Renal cortical epithelial cell (primary cell): ENCODE measurements around the gene RALY. TPM values are rescaled to one million over a fixed set of nuclear protein-coding genes. Genes with fewer than 3 reads are reported as not detected.

Experiments used
- DNase-seq: peaks from one replicate; pipeline ENCODE4 v3.0.0-alpha.2; 2011; ENCODE audit warnings: low read depth
- total RNA-seq: library from RNA; depleted of rRNA; stranded (reverse); fragments of >200 nt; gene quantifications from 2 replicates; pipeline ENCODE4 v1.2.3, GENCODE V29; 2014

Gene RALY
- total RNA-seq, 1 donor from 2014 or later: 68.9 TPM

DNA sequence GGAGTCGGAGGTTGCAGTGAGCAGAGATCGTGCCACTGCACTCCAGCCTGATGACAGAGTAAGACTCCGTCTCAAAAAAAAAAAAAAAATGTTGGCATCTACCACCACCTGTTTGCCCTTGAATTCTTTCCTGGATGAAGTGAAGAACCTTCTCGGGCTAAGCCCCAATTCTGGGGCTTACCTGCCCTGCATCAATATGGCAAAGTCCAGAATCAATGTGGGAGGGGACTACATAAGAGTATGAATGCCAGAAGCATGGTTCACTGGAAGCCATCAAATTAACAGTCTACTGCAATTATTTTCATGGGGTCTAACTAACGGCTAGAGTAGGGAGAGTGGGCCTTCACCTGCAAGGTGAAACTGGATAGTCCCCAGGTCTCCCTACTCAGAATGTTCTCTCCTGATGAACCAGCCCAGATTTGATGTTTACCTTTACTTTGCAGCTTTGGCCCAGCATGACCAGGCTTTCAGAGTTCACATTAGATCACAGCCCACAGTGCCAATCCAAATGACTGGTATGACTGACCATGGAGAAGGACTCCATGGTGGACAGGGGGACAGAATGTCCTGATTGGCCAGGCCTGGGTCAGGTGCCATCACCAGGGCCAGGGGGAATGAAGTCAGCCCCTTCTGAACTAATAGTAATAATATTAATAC is 7.0 kb upstream of the RALY start:
- no peak for DNase-seq

DNA sequence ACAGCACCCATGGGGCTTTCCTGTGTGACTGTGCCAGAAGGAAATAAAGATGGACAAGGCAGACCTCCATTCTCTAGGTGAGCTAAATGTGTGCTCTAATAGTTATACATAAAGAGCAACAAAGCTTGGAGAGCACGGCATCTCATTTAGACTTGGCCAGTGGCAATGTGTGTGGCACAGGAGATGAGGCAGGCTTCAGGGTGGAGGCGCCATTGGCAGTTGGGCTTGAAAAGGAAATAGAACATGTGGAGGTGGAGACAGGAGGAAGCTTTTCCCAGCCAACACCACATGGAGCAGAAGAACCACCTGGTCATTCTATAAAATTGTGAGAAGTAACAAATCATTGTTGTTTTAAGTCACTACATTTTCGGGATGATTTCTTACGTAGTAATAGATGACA is 3.6 kb upstream of the RALY start:
- no peak for DNase-seq

DNA sequence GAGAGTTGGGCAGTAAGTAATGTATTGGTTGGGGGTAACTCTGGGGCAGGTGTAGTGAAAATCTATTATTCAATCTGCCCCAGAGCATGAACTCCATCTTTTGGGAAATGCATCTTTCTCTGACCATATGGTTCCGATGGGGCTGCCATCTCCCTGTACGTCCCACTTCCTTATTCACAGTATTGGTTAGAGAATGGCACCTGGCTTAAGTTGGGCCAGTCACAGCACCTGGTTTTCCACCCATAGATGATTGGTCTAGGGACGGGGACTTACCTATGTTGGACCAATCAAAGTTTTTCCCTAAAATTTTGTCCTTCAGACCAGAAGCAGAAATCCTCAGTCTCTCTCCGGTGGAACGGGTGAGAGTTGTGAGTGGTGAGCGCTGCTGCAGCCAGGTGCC is 2.2 kb upstream of the RALY start:
- DNase-seq: no peak

DNA sequence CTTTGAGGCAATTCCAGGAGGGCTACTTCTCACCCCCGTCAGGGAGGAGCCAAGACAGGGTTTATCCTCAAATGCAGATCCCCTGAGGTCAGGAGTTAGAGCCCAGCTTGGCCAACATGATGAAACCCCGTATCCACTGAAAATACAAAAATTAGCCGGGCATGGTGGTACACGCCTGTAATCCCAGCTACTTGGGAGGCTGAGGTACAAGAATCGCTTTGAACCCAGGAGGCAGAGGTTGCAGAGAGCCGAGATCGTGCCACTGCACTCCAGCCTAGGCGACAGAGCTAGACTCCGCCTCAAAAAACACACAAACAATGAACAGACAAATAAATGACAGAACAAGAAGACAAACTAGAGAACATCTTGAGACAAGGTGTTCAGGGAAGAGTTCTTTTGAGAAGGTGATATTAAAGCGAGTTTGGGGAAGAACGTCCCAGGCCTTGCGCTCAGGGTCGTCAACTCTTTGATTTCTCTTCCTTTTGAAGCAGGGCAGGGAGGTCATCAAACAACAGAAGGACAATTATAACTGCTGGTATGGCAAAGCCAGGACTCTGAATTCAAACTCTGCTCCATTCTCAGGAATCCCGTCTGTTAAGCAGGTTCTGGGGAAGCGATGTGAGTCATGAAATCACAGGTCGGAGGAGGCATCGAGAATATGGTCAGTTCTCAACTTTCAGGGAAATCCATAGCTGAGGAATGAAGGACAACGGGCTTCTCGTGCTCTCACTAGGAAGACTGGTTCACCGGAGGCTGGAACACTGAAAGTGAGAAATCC is 1.4 kb upstream of the RALY start:
- peak; percentile 53 for DNase-seq

DNA sequence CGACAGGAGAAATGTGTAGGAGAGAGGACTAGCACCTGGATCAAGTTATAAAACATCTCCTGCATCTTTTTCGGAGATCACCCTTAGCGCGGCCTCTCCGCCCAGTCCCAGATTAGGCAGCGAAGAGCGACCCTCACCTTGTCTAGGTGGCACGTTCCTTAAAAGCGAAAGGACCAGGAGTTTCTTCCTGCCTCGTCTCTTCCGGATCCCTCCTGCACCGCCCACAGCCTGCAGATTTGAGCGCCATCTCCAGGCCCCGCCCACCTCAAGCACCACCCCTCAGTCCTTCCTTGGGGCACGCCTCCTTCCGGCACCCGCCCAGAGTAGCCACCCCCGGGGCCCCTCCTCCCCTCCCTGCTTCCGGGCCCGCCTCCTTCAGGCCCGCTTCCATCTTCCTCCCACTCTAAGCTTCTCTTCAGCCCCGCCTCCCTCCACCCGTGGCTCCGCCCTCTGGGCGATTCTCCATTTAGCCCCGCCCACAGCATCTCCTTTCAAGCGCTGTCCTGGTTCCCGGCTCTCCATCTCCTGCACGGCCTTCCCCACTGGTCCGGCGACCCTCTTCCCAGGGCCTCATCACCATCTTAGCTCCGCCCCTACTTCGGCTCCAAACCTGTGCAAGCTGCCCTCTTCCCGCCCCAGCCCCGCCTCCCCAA is 662 bp upstream of the RALY start:
- DNase-seq: peak; percentile 93

DNA sequence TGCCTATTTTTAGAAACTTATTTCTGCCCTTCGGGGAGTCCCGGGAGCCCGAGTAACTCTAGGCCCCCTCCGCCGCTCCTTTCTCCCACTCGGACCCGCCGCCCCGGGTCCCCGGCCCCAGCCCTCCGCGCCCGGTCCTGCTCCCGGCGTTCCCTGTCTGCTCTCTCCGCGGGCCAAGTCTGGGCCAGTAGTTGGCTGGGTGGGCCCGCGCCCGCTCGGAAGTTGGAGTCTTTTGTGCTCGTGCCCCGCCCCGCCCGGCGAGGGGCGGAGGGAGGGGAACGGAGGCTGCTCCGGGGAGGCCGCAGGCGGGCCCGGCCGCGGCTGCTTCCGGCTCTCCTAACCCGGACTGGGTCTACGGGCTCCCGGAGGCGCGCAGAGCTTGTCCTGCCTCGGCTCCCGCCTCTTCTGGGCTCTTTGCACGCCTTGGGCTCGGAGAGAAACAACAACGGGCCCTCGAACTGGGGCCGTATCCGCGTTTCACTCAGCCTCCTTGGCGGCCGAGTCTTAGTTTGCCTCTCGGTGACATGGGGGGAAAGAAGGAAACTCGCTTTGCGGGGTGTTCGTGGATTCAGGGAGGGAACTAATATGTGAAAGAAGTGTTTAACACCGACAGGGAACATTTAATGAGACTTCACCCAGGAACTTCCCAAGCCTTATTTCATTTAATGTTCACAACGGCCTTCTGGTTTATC is 657 bp downstream of the RALY start:
- DNase-seq: peak; percentile 41

DNA sequence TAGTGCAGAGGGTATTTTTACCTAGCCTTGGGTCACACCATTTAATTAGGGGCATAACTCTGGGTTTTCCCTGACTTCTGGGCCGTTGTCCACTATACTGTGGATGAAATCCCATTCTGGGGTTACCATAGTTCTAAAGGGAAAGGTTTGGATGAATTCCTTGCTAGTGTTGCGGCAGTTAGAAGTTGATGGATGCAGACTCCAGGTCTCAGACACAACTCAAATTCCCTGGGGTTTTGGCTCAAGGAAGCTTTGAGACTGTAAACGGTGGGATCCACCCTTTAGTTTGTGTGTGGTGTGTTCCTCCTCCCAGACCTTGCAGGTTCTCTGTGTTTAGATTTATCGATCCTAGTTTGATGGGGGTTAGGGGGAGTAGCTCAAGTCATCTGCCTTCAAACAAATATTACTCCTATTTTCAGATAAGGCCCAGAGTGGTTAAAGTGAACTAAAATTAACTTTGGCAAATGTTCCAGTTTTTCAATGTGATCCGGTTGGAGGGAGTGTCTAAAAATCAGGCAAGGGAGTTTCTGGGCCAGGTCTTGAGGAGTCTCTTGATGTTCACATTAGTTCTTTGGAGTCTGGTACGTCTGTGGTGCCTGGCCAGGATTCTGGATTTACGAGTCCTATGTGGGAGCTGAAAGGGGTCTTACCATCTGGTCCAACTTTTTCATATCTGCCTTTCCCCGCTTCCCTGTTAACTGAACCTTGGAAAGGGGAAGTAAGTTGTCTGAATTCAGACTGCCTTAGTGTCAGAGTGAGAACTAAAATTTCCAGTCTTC is 1.5 kb downstream of the RALY start:
- peak; percentile 1 for DNase-seq

DNA sequence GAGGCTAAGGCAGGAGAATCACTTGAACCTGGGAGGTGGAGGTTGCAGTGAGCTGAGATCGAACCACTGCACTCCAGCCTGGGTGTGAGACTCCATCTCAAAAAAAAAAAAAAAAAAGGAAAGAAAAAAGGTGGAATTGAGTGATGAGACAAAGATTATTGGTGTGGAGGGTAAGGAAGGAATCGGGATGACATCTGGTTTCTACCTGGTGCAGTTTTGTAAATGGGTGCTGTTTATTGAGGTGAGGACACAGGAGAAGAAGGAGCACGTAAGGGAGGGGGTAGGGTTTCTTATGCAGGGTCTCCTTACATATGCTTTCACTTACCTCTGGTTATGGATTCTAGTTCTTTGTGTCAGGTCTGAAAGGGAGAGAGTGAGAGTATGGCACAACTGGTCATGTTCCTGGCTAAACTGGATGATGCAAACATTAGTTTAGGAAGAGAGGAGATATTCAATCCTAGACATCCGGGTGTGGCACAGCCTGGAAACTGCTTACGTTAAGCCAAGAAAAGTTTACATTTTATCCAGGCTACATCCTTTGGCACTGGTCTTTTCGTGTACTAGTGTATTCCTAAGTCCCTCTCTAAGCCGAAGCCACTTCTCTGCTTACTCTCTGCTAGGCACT is 5.4 kb downstream of the RALY start:
- no peak for DNase-seq

DNA sequence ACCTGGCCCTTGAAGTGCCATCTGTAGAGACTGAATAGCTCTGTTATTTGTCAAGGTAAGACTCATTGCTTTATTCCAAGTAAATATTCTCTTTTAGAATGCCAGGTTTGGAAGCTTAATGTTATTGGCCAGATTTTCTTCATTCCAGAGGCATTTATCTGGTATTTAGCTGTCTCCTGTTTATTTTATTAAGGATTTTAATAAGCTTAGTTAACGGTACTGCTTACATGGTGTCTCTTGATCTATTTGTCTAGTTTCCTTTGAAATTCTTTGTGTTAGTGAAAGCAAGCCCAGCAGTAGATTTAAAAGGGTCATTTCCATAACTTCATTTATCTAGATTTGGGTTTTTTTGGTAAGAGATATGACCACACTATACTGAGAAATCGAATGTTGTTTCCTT is 7.7 kb downstream of the RALY start:
- DNase-seq: no peak

DNA sequence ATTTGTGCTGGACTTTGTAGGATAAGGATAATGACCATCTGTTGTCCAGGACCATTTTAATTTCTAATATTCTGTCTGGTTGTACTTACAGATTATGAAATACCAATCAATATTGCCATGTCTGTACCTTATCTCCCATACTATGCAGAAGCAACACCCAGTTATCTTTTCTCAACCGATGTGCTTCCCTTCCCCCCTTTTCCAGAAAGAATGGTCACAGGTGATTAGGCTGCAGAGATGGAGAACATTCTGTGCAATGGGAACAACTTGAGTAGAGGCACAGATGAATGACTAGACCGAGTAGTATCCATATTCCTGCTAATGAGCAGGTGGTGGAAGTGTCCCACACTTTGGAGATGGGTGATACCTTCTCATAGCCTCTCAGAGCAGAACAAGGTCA is 10.5 kb downstream of the RALY start:
- DNase-seq: no peak

DNA sequence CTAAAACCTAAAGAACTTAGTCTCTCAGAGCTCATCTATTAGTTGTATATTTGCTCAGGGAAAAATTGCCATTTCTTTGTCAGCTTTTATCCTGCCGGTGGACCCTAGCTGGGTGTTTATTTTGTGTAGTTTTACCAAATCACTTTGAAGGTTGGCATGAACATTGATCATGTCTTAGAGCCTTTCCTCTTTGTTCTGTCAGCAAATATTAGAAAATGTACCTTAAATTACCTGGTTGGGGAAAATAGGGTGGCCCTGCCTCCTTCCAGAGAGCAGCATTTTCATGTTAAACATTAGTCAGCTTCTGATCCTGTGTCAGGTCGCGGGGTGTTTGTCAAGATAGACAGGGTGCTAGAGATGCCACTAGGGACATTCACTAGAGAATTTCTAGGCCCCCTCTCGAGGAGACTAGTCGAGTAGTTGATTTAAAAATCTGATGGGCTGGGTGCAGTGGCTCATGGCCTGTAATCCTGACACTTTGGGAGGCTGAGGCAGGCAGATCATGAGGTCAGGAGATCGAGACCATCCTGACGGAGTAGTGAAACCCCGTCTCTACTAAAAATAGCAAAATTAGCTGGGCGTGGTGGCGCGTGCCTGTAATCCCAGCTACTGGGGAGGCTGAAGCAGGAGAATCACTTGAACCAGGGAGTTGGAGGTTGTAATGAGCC is 11.2 kb downstream of the RALY start:
- DNase-seq: no peak

DNA sequence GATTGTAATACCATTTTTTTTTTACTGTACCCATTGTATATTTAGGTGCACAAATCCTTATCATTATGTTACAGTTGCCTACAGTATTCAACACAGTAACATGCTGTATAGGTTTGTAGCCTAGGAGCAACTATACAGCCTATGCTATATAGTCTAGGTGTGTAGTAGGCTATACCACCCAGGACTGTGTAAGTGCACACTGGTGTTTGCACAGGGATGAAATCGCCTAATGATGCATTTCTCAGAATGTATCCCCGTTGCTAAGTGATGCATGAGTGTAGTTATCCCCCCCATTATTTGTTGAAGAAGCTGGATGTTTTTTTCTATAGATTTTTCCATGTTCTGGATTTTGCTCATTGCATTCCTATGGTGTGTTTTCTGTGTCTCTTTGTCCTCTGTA is 12.9 kb downstream of the RALY start:
- DNase-seq: no peak

DNA sequence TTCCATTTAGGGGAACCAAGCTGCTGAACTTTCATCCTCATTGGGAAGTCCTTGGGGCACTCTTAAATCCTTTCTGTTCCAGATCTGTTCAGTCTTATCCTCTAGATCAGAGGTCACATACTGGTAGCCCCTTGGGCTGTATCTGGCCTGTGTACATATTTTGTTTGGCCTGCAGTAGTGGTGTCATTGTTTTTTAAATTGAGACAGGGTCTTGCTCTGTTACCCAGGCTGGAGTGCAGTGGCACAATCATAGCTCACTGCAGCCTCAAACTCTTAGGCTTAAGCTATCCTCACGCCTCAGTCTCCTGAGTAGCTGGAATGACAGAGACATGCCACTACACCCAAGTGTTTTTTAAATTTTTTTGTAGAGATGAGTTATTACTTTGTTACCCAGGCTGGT is 14.8 kb downstream of the RALY start:
- DNase-seq: no peak

DNA sequence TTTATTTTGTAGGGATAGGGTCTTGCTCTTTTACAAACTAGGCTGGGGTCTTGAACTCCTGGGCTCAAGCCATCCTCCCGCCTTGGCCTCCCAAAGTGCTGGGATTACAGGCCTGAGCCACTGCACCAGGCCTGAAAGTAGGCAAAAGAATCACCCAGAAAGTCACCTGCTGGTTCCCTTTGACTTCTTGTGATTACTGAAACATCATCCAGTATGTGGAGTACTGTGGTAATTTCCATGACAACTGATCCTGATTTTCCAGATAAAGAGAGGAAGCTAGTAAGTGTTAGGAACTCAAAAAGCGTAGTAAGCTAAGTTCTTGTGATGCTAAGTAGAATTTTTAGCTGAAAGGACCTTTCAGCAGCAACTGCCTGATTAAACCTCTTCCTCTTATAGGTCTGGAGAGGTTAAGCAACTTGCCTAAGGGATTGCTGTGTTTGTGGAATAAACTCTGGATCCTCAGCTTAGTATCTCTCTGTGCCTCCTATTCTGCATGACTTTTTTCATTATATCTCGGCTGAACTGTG is 16.8 kb downstream of the RALY start:
- DNase-seq: no peak

DNA sequence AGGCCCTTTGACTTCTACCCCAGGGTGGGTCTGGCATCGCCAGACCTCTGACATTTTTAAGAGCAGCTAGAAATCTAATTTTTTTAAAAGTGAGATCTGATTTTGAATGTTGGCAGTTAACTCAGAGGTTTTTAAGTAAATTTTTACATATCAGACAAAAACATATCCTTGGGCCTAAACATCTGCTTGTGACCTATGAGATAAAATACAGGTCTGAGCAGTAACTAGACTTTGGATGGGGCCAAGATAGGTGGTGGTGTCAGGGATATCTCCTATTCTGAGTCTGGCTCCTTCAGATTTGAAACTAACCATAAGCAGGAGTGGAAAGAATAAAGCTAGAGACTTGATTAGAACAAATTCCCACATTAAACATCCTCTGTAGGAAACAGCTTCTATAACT is 17.6 kb downstream of the RALY start:
- no peak for DNase-seq

DNA sequence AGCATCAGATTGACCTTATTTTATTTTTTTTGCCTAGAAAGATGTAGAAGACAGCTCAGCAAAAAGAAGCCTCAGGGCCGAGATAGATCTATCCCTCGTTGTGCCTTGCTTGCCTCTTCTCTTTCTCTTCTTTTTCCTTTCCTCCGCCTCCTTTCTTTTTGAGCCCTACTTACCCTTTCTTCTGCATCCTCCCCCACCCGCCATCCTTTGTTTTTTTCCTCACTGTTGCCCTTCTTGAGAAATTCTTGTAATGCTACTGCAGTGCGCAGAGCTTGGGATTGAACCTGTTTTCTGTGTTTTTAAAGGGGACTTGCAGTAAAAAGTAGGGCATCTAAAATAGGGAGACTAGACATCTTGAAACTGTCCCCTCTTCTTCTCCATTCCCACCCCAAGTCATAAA is 18.6 kb downstream of the RALY start:
- no peak for DNase-seq

DNA sequence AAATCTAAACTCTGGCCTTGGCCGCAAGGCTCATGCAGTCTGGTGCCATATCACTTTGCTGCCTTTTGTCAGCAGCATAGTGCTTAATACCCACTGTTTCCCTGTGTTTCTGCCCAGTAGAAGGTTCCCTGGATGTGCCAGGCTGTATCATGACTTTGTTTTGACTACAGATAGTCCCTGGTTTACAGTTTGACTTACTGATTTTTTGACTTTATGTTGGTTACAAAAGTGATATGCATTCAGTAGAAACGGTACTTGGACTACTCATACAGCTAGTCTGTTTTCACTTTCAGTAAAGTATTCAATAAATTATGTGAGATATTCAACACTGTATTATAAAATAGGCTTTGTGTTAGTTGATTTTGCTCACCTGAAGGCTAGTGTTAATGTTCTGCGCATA is 19.0 kb downstream of the RALY start:
- no peak for DNase-seq

DNA sequence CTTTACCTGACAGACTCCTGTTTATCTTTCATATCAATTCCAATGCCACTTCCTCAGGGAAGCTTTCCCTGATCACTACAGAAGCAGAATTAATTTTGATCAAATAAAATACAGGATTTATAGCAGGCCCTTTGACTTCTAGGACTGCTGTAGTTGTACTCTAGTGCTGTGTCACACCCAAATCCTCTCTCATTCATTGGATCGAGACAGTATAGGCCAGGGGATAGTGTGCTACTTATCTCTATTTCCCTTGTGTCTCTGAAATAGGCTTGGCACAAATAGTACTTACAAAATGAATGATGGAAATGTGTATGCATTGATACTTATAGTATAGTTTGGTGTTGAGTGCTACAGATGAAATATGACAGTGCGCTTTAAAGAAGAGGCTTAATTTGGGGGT is 19.8 kb downstream of the RALY start:
- DNase-seq: no peak

DNA sequence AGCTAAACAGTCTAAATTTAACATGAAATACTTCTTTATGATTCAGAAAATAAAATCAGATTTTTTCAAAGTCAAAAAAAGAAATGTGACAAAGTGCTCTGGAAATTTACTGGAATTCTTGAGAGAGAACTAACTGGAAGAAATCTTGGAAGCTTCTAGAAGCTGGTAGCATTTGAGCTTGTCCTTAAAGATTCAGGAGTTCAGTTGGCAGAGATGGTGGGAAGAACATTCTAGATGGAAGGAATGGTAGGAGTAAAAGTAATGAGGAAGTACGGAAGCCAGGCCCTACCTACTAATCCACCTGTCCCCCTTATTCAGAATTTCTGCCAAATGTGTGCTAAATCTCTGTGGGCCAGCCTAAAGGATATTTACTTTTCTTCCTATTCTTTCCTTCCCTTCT is 21.2 kb downstream of the RALY start:
- DNase-seq: no peak
